Loucy (cell line): ENCODE data around the gene CST3.
"Not testable (repeated sequence)": the region's sequence is repeated elsewhere in the genome, so short reads cannot be mapped to it uniquely, and the experiment has no call there.

Experiments used
- H2AFZ ChIP-seq: fragments of 200-600 bp; sonication (generic); 2 replicates; pipeline ENCODE4 v1.6.0; 2016; ENCODE audit warnings: antibody characterized with exemption, mild to moderate bottlenecking, low read length, moderate library complexity
- H3F3A ChIP-seq: fragments of 200-600 bp; 2 replicates; pipeline ENCODE4 v1.6.0; 2016; ENCODE audit warnings: antibody characterized with exemption, low read depth, mild to moderate bottlenecking
- H3K27me3 ChIP-seq: fragments of 200-600 bp; sonication (generic); 2 replicates; pipeline ENCODE4 v1.6.1; 2014; ENCODE audit warnings: low read length, mild to moderate bottlenecking; ENCODE audit not compliant: insufficient read depth, poor library complexity, severe bottlenecking
- H3K36me3 ChIP-seq: fragments of 200-600 bp; sonication (generic); 2 replicates; pipeline ENCODE4 v1.6.1; 2016; ENCODE audit warnings: low read length; ENCODE audit not compliant: insufficient read depth
- H3K4me1 ChIP-seq: fragments of 200-600 bp; sonication (generic); 2 replicates; pipeline ENCODE4 v1.5.1; 2014; ENCODE audit warnings: low read length, mild to moderate bottlenecking; ENCODE audit not compliant: insufficient read depth, poor library complexity, severe bottlenecking
- H3K4me2 ChIP-seq: fragments of 200-600 bp; sonication (generic); 2 replicates; pipeline ENCODE4 v1.6.0; 2014; ENCODE audit warnings: antibody characterized with exemption, low read length, low read depth, mild to moderate bottlenecking; ENCODE audit not compliant: poor library complexity, severe bottlenecking
- H3K4me3 ChIP-seq: fragments of 200-600 bp; sonication (generic); 2 replicates; pipeline ENCODE4 v1.5.1; 2014; ENCODE audit warnings: low read length, mild to moderate bottlenecking, mixed read lengths; ENCODE audit not compliant: poor library complexity, severe bottlenecking
- H3K79me2 ChIP-seq: fragments of 200-600 bp; sonication (generic); 2 replicates; pipeline ENCODE4 v1.6.1; 2014; ENCODE audit warnings: low read length; ENCODE audit not compliant: insufficient read depth
- H3K9ac ChIP-seq: fragments of 200-600 bp; sonication (generic); 2 replicates; pipeline ENCODE4 v1.6.0; 2014; ENCODE audit warnings: mild to moderate bottlenecking, low read depth, low read length, moderate library complexity; ENCODE audit not compliant: poor library complexity, severe bottlenecking
- H3K9me2 ChIP-seq: fragments of 200-600 bp; sonication (generic); replicated peaks from 2 replicates; pipeline ENCODE4 v1.6.1; 2016; ENCODE audit warnings: low read depth, low read length, mixed read lengths
- H3K9me3 ChIP-seq: fragments of 200-600 bp; sonication (generic); 2 replicates; pipeline ENCODE4 v1.6.1; 2014; ENCODE audit warnings: mild to moderate bottlenecking, antibody characterized with exemption, low read length, low read depth; ENCODE audit not compliant: insufficient read depth
- H4K20me1 ChIP-seq: fragments of 200-600 bp; sonication (generic); 2 replicates; pipeline ENCODE4 v1.6.0; 2014; ENCODE audit warnings: antibody characterized with exemption, low read length, mild to moderate bottlenecking; ENCODE audit not compliant: insufficient read depth, poor library complexity, severe bottlenecking
- CTCF ChIP-seq: fragments of 200-600 bp; sonication (generic); conservative IDR thresholded peaks from 2 replicates; pipeline ENCODE4 v1.5.1; 2014; ENCODE audit warnings: mild to moderate bottlenecking, antibody characterized with exemption, low read length
- EZH2phosphoT487 ChIP-seq: fragments of 200-600 bp; IDR thresholded peaks from 2 replicates; pipeline ENCODE4 v1.6.1; 2018; ENCODE audit warnings: antibody characterized with exemption, mild to moderate bottlenecking, moderate library complexity, borderline replicate concordance

CST3 gene

GRCh38 chr20:23624324-23624691, 13.4 kb downstream of the CST3 start:
- no peaks in the 10 kb centered on the region for H3F3A ChIP-seq
- H3K4me3 ChIP-seq, result no peak overlapping the region
- no peaks in the 10 kb centered on the region for H4K20me1 ChIP-seq
- H3K27me3 ChIP-seq, result no peaks in the 10 kb centered on the region
- no peaks in the 10 kb centered on the region for H3K79me2 ChIP-seq
- H3K36me3 ChIP-seq, result no peaks in the 10 kb centered on the region
- no peaks in the 10 kb centered on the region for H3K9me3 ChIP-seq
- no peak overlapping the region for H3K9ac ChIP-seq
- H3K9me2 ChIP-seq, result no peaks in the 10 kb centered on the region
- H3K4me2 ChIP-seq, result no peak overlapping the region
- no peaks in the 10 kb centered on the region for H3K4me1 ChIP-seq
- TF ChIP-seq EZH2phosphoT487, result no peak
- no peak for TF ChIP-seq CTCF
- no peak overlapping the region for H2AFZ ChIP-seq

- no peaks in the 10 kb centered on the region for H4K20me1 ChIP-seq
- H2AFZ ChIP-seq, result no peak overlapping the region
Observed at GRCh38 chr20:23623666-23624323, 14.0 kb downstream of the CST3 start.

GRCh38 chr20:23622839-23623343, 14.9 kb downstream of the CST3 start:
- TF ChIP-seq CTCF, result no peak
- TF ChIP-seq EZH2phosphoT487, result no peak
- H3F3A ChIP-seq, result no peaks in the 10 kb centered on the region
- H3K79me2 ChIP-seq, result no peaks in the 10 kb centered on the region
- peak overlapping the region; percentile 72; the same call in 1 of the 2 replicates for H2AFZ ChIP-seq
- no peak overlapping the region for H3K9ac ChIP-seq
- no peaks in the 10 kb centered on the region for H3K9me2 ChIP-seq
- no peaks in the 10 kb centered on the region for H3K27me3 ChIP-seq
- H3K4me1 ChIP-seq, result no peaks in the 10 kb centered on the region
- no peaks in the 10 kb centered on the region for H4K20me1 ChIP-seq
- H3K4me3 ChIP-seq, result no peak overlapping the region
- H3K36me3 ChIP-seq, result no peaks in the 10 kb centered on the region
- H3K4me2 ChIP-seq, result peak overlapping the region; percentile 37
- H3K9me3 ChIP-seq, result no peaks in the 10 kb centered on the region

More at GRCh38 chr20:23623666-23624323, 14.0 kb downstream of the CST3 start:
- Histone ChIP-seq H3K4me3 (no peak overlapping the region), H3F3A (no peaks in the 10 kb centered on the region), H3K4me2 (no peak overlapping the region), H3K27me3 (no peaks in the 10 kb centered on the region), H3K9me3 (no peaks in the 10 kb centered on the region), H3K79me2 (no peaks in the 10 kb centered on the region), H3K4me1 (no peaks in the 10 kb centered on the region), H3K36me3 (no peaks in the 10 kb centered on the region), H3K9me2 (no peaks in the 10 kb centered on the region), H3K9ac (no peak overlapping the region)
- TF ChIP-seq EZH2phosphoT487 (no peak), CTCF (no peak)

GRCh38 chr20:23622401-23622800, 15.4 kb downstream of the CST3 start:
- H3K9me2 ChIP-seq, H3K9me3 ChIP-seq, H3K4me1 ChIP-seq, H4K20me1 ChIP-seq, H3K9ac ChIP-seq, H3F3A ChIP-seq, H3K79me2 ChIP-seq, H3K4me3 ChIP-seq, H3K27me3 ChIP-seq, H2AFZ ChIP-seq, H3K36me3 ChIP-seq: not testable (repeated sequence)
- peak overlapping the region; percentile 37 for H3K4me2 ChIP-seq

GRCh38 chr20:23620670-23621386, 16.9 kb downstream of the CST3 start:
- H3K4me3 ChIP-seq, H3K79me2 ChIP-seq, H3K36me3 ChIP-seq, H3F3A ChIP-seq, H3K9me3 ChIP-seq, H3K9me2 ChIP-seq, H3K4me2 ChIP-seq, H3K27me3 ChIP-seq, H2AFZ ChIP-seq, H3K4me1 ChIP-seq, H4K20me1 ChIP-seq, H3K9ac ChIP-seq: not testable (repeated sequence)
